Renal pelvis (tissue), 4 donors: Measurements from ENCODE around the gene COL23A1. TPM values are rescaled to one million over a fixed set of nuclear protein-coding genes. Genes with fewer than 3 reads are reported as not detected.
"Not testable (repeated sequence)": the region's sequence is repeated elsewhere in the genome, so short reads cannot be mapped to it uniquely, and the experiment has no call there.

ENCODE experiments used
- DNase-seq: peaks from one replicate; pipeline ENCODE4 v3.0.0-alpha.2; 2013
- polyA plus RNA-seq, 3 donors: library from polyadenylated mRNA; unstranded; fragments of 120-200 nt; gene quantifications; one replicate each; pipeline ENCODE4 v1.2.1, GENCODE V29; 2013; ENCODE audit not compliant: insufficient read length in 3 of 3

The COL23A1 gene
- polyA plus RNA-seq, 3 donors = 6.3 to 9.0 (median 7.1) TPM

DNA sequence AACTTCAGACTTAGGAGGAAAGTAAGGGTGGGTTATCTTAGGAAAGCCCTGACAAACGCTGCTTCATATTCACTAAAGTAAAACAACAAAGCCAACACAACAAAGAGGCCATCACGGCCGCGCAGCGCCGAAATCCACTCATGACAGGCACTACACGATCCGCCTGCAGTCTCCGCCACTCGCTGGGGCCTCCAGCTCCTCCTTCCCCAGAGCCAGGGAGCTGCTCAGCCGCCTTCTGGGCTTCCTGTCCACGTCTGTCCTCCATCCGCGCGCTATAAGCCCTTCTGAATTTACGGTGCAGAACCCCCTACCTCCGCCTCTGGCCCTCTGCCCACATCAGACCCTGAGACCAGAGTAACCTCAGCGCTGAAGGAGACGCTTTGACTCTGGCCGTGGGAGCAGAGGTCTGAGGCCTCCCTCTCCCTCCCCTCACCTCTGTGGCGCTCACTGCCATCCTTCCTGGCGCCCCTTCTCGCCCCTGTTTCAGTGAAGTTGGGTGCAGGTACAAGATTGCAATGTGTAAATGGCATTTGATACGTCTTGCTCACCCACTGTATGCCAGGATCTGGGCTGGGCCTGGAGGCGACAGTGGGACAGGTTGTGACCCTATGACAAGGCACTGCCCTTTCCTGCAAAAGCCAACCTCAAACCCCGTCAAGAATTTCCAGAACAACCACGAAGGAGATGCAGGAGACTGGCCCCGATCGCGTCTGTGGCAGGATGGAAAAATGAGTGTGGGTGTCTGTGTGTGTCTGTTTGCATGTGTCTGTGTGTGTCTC lies 282.7 kb downstream of the COL23A1 start:
- DNase-seq = no peak

DNA sequence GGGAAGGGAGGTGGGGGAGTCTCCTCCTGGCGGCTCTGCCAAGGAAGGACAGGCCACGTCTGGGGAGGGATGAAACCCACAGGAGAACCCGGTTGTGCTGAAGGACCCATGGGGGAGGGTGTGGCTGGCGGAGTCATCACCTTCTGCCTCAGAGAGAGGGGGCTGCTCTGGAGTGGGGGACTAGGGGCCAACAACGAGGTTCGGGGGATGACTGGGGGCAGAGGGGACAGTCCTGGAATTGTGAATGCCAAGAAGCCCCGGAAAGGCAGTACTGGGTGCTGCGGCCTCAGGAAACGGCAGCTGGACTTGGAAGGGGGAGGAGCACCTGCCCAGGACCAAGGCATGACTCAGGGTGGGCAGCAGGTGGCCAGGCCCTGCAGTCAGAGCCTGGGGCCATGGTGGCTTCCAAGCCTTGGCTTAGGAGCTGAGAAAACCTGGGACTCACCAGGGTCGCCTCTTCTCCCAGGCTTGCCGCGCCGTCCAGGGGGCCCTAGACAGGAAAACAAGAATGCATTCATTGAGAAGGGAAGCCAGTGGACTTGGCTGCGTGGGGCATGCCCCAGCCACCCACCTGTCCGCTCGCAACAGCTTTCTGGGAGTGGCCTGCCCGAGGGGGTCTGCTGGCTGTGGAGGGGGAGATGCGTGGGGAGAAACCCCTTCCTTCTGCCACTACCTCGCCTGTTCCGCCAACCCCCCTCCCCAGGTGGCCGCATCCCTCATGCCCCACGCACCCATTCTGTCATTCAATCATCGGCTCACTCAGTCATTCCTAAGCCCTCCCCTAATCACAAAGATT lies 283.6 kb downstream of the COL23A1 start:
- DNase-seq = no peak

DNA sequence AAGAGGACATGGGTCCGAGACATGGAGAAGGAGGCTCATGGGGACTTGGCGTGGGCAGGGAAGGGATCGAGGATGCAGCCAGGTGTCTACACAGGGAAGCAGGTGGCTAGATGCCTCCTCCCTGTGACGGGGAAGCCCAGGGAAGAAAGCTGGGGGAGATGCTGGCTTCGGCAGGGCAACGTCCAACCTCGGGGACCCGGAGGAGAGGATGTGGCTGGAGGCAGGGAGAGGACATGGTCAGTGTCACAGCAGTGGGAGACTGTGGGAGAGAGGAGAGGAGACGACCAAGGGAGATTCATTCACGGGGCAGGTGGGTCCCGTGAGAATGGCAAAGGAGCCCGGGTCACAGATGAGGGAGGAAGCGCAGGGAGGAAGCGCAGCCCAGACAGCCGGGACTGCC lies 284.4 kb downstream of the COL23A1 start:
- DNase-seq = no peak

DNA sequence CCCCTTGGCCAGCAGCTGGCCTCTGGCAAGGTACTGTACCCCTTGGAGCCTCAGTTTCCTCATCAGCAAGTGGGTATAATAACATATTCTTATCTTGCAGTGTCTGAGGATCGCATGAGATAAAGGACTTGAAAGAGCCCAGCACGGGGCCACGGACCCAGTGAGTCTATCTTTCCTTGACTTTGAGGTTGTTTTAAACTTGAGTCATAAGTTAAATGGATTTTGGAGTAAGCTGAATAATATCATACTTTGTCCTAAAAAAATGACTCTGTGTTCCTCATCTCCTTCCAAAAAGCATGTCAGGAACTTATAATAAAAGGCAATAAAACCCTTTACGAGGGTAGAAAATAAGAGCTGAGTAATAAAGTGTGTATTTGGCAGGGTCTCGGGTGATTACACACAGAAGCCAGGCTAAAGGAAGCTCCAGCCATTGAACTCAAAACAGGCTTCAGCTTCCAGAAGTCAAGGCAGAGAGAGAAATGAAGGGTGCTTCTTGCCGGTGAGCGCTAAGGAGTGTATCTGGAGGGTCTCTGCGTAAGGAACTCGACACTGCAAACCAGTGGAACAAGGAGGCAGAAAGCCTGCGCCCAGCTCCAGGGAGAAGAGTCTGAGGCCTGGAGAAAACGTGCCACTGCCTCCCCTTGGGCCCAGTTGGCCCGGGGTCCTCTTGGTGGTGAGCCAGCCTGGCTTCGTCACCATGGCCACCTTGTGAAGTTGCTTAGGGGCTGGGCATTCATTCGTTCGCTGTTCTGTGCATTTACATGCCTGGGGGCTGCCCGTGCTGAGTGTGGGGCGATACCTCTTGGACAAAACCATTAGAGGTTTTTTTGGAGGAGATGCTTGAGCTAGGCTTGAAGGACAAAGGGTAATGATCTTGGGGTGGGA lies 285.2 kb downstream of the COL23A1 start:
- DNase-seq = no peak

DNA sequence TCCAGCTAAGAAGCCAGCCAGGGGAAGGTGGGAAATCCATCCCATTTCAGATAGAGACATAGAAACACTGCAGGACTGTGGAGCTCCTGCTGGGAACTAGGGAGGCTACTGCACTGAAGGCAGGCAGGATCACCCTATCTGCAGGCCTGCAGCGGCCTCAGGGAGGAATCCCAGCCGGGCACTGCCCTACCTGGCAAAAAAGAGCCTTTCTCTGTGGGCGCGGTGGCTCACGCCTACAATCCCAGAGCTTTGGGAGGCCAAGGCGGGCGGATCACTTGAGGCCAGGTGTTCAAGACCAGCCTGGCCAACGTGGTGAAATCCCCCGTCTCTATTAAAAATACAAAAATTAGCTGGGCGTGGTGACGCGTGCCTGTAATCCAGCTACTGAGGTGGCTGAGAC lies 286.2 kb downstream of the COL23A1 start:
- no peak for DNase-seq

DNA sequence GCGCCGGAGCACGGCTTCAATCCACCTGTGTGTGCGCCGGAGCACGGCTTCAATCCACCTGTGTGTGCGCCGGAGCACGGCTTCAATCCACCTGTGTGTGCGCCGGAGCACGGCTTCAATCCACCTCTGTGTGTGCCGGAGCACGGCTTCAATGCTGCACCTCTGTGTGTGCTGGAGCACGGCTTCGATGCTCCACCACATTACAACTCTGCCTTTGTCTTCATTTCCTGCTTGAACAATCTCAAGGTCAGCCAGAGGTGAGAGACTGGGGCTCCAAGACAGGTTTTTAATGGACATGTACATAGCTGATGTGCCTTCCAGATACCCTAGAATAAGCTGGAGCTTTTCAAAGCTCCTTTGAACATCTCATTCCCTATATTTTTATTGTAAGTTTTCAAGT lies 287.9 kb downstream of the COL23A1 start:
- DNase-seq = not testable (repeated sequence)

DNA sequence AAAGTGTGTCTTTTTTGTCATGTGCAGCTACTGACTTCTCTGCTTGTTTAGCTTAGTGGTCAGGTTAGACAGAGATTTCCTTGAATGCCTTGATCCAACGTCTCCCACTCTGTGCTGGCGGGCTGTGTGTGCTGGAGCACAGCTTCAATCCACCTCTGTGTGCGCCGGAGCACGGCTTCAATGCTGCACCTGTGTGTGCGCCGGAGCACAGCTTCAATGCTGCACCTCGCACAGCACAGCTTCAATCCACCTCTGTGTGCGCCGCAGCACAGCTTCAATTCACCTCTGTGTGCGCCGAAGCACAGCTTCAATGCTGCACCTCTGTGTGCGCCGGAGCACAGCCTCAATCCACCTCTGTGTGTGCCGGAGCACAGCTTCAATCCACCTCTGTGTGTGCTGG lies 288.6 kb downstream of the COL23A1 start:
- no peak for DNase-seq

DNA sequence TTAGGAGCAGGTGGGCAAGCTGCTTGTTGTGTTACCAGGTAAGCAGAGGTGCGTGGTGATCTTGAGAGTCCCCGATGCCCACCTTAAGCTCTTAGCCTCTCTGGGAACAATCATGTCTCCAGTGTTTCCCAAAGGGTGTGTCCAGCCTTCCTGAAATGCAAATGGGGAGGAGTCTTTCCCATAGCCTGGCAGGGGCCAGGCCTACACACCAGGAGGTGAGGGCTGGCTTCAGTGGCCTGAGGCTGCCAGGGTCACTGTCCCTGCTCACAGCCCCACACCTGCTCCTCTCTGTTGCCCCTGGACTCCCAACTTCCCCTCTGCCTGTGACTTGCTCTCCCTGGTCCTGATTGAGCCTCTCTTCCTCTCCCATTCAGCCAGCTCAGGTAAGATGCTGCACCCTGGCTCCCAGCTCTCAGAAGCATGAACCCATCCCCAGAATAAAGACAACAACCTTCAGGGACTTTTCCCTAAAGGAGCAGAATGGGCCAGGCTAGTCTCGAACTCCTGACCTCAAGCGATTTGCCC lies 291.8 kb downstream of the COL23A1 start:
- DNase-seq = no peak

DNA sequence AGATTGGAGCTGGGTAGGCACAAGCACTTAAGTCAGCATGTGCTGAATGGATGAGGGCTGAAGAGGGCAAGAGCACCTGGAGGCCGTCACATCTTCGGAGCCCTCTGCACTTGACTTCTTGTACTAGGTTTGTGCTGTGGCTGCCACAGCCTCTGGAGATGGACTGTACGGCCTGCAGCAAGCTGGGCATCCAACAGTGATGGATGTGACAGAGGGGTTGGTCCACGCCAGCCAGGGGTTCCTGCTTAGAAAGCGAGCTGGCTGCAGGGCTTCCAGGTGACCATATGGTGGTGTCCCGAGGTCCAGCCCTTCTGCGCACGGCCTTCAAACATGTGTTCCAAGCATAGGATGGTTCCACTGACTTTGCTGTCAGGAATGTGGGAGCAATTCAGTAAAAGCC lies 292.4 kb downstream of the COL23A1 start:
- DNase-seq = no peak

DNA sequence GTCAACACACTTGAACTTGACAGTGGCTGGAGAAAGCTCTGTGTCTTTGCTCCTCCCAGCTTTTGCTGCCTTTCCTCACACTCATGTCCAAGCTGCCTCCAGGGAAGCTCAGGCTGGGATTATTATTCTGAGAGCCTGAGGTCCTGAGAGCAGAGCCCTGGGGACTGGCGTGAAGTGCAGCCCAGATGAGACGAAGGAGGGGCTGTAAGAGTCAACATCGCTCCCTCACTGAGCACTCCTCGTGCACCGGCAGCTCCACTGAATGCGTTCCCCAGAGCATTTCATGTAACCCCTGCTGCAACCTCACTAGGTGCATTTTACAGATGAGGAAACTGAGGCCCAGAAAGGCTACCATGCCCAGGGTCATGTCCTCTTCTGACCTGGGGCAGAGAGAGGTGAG lies 294.1 kb downstream of the COL23A1 start:
- DNase-seq = no peak

DNA sequence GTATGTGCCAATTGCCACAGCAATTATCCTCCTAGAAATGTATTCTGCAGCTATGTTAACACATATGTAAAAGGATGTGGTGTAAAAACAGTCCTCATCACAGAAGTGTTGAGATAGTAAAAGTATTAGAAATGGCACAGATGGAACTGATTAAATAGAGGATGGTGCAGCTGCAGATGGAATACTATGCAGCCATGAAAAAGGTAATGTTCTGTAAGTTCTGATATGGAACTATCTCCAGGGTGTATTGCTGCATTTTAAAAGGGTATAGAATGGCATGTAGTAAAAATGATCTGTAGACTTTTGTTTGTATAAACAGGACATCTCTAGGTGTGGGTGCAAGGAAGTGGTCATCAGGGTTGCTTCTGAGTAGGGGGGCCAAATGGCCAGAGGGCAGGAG lies 294.6 kb downstream of the COL23A1 start:
- no peak for DNase-seq

DNA sequence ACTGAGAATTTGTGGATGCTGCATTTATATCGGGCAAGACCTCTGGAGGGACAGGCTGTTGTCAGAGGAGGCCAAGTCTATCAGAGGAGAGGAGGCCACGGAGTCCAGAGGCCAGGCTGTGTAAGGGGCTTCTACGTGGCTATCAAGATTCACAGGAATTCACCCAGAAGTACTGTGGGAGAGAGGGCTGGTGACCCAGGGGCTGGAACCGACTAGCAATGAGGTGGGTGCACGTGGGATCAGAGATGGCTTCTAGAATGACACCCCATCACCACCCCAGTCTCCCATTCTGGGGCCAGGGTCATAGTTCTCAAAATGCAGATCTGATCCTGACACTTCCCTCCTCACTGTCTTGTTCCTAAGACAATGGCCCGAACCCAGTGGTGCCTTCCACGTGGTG lies 296.4 kb downstream of the COL23A1 start:
- no peak for DNase-seq

DNA sequence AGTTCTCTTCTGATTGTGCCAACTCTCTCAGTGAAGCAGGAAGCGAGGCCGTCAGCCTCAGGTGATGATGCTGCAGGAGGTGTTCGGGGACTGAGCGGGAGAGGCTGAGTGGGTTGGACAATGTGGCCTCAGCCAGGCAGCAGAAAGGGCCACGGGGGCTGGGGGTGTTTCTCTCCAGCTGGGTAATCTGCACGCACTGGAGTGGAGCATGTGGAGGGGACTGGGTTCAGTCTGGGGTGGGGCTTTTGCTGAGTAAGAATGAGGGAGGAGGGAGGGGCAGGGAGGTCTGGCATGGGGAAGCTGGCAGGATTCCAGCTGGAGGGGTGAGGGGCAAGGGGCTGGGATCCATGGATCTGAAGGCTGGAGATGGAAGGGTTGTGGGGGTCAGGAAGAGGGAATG lies 296.8 kb downstream of the COL23A1 start:
- DNase-seq = no peak

DNA sequence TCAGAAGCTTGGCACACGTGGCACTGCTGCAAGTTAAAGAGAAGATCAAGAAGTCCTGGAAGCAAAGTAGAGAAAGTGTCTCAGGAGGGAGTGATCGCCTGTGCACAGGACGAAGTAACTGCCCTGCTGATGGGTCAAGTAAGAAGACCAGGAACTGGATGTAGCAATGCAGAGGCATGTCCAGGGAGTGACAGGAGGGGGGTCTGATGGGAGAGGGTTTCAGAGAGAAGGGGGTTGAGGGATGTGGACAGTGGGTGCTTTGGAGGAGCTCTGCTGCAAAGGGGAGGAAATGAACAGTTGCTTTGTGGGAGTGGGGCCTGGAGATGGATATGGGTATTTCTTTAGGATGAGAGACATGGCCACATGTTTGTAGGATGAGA lies 297.4 kb downstream of the COL23A1 start:
- no peak for DNase-seq

DNA sequence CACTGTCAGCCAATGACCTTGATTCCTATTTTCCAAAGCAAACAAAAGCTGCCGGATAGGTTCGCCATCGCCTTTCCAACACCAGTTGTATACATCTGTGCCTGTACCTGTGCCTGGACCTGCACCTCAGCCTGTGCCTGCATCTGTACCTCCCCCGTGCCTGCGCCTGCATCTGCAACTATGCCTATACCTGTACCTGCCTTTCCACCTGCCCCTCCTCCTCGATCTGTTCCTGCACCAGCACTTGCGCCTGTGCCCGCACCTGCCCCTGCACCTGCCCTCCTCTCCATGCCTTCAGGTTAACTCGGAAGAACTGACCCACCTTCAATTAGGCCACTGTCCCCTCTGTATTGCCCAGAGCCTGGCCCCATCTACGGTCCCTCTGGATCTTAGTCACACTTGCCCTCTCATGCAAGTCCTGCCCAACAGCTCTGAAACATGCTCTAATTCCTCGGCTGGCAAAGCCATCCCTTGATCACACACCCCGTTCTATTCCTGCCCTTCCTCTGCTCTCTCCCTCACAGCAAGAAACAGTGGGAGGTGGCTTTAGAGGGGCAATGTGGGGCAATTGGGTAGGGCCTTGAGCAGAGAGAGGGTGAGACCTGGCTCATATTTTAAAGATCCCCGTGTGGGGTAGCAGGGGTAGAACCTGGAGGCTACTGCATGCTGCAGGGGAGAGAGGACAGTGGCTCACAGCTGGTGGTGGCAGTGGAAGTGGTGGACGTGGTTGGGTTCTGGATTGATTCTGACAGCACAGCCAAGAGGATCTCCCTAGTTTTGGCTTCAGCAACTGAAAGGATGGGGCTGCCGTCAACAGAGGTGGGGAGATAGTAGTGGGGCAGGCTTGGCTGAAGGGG lies 298.0 kb downstream of the COL23A1 start:
- DNase-seq = no peak

DNA sequence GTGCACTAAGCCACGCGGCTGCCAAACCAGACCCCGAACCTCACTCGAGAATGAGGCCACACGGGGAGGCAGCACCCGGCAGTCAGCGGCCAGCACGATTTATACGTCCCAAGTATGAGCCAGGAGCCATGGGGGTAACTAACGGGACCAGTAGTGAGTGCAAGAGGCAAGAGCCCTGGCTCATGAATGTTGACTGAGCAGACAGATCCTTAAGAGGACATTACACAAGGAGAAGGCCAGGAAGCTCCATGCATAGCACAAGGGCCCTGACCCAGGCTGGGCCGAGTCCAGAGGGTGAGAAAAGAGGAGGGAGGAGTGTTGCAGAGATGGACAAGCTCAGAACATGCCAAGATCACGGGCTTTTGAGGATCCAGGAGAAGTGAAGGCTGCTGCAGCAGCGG lies 299.0 kb downstream of the COL23A1 start:
- no peak for DNase-seq

DNA sequence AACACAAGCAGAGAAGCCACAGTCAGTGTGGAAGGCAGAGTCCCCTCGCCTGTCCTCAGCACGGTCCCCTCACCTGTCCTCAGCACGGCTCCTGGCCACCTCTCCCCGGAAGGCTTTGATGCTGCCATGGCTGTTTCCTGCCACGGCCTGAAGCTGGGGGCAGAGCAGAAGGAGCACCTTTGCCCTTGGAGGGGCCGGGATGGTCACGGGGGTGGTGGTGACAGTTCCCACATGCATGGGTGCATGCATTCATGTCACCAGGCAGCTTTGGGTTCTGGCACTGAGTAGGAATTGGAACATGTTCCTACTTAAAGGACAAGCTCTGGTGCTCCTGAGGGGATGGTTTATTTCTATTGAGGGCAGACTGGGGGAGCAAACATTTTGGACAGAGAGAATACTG lies 299.8 kb downstream of the COL23A1 start:
- no peak for DNase-seq

DNA sequence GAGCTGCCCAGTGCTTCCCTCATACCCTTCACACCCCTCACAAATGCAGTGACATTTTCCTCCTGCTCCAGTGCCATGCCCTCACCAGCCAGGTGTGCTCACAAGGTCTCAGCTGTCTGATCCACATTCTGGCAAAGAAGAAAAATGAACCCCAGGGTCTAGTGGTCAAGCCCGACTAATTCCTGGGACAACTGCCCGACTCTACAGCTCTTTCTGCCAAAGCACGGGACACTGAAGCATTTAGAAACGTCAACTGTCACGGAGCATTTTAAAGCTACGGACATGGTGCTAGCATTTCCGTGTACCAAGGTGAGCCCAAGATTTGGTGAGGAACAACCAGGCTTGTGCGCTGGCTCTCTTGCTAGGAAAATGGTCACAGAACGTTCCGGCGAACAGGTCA lies 300.8 kb downstream of the COL23A1 start:
- no peak for DNase-seq

DNA sequence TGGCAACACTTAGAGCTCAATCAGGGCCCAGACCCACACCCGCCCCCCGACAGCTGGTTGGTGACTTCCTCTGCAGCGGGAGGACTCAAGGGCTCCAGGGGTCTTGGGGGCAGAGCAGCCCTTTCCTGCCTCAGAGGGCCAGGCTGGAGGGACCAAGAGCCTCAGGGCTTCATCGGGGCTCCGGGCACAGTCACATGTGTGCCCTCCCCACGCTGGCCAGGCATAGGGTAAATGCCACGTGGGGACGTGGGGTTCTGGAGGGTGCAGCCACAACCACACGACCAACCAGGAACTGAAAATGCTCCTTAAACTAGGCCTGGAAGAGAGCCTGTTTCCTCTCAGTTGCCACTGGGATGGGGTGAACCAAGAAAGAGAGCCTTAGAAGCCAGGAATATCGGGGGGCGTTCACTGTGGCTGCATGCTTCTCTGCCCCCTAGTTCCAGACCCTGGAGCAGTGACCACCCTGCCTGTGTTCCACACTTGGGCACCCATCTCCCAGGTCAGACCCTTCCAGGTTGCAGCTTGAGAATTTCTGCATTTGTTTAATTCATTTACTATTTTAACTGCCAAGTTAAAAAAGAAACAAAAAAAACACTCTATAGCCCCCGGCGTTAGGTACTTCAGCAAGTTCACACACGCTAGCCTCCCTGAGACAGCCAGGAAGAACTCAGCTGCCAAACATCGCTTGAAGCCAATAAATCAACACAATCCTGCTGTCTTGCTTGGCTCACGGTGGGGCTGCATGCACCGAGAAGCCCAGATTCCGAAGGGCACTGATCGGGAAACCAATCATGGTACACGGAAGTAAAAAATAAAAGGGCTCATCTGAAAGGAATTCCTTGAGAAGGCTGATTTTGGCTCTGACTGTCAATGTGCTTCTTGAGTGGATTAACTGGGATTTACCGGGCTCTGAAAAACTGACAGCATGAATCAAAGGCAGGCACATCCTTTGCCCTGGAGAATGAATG lies 301.5 kb downstream of the COL23A1 start:
- DNase-seq = no peak

DNA sequence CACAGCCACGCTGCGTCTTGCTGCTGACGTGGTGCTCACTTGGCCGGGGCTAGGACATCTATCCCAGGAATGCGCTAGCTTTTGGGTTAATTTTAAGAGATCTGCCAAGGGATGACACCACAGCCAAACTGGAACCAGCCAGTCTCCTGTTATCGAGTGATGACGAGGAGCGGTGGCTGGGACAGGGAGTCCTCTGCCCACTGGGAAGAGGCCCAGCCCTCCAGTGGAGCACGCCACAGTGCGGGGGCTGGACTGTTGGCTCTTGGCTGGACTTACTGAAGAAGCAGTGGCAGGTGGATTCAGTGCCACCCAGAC lies 302.4 kb downstream of the COL23A1 start:
- no peak for DNase-seq
